HL-60 (cell line): Measurements from ENCODE around the gene HDAC1.

Source experiments
- DNase-seq, 2 experiments: peaks; one replicate each; pipeline ENCODE4 v3.0.0-alpha.2; 2010 to 2020; ENCODE audit warnings: low read depth in 1 of 2, low spot score in 1 of 2
- H3K27ac ChIP-seq: fragments of 250-450 bp; sonication (Bioruptor Pico); replicated peaks from 2 replicates; pipeline ENCODE4 v1.5.1; 2020; ENCODE audit warnings: mild to moderate bottlenecking, moderate library complexity
- H3K27me3 ChIP-seq: fragments of 250-450 bp; sonication (Bioruptor Pico); 2 replicates; pipeline ENCODE4 v1.5.1; 2021; ENCODE audit warnings: mild to moderate bottlenecking, moderate library complexity; ENCODE audit not compliant: insufficient read depth, poor library complexity, severe bottlenecking
- H3K4me3 ChIP-seq: replicated peaks from 2 replicates; pipeline ENCODE4 v1.5.1; 2011; ENCODE audit warnings: mild to moderate bottlenecking, control low read depth, low read length; ENCODE audit not compliant: insufficient read depth
- CTCF ChIP-seq: IDR thresholded peaks from one replicate; pipeline ENCODE4 v1.5.1; 2011; ENCODE audit warnings: low read length, control low read depth, inconsistent platforms; ENCODE audit not compliant: insufficient read depth
- GABPA ChIP-seq: IDR thresholded peaks from 2 replicates; pipeline ENCODE4 v1.6.1; 2012; ENCODE audit warnings: low read depth
- POLR2AphosphoS5 ChIP-seq: IDR thresholded peaks from 2 replicates; pipeline ENCODE4 v1.6.1; 2012; ENCODE audit warnings: low read depth
- REST ChIP-seq: IDR thresholded peaks from 2 replicates; pipeline ENCODE4 v1.6.1; 2012; ENCODE audit warnings: low read depth; ENCODE audit not compliant: insufficient replicate concordance
- SPI1 ChIP-seq: IDR thresholded peaks from 2 replicates; pipeline ENCODE4 v1.6.1; 2012; ENCODE audit warnings: low read depth, mild to moderate bottlenecking, borderline replicate concordance

The HDAC1 gene

GRCh38 chr1:32321712-32322291 lies 29.9 kb downstream of the HDAC1 start:
- H3K27ac ChIP-seq, result no peak overlapping the region
- TF ChIP-seq GABPA (no peak), CTCF (no peak), POLR2AphosphoS5 (no peak), SPI1 (no peak), REST (no peak)
- H3K4me3 ChIP-seq, result no peak overlapping the region
- no peaks in the 10 kb centered on the region for H3K27me3 ChIP-seq
- DNase-seq, result no peak

GRCh38 chr1:32327204-32327603 lies 35.3 kb downstream of the HDAC1 start:
- TF ChIP-seq CTCF, result no peak
- no peak for TF ChIP-seq REST
- TF ChIP-seq POLR2AphosphoS5, result no peak
- TF ChIP-seq GABPA, result no peak
- TF ChIP-seq SPI1, result no peak
- no peak overlapping the region for H3K27ac ChIP-seq
- no peak for DNase-seq
- no peak overlapping the region for H3K4me3 ChIP-seq
- no peaks in the 10 kb centered on the region for H3K27me3 ChIP-seq

GRCh38 chr1:32329931-32330466 lies 38.1 kb downstream of the HDAC1 start:
- Histone ChIP-seq H3K27ac (no peak overlapping the region), H3K4me3 (no peak overlapping the region), H3K27me3 (no peaks in the 10 kb centered on the region)
- no peak for DNase-seq
- TF ChIP-seq POLR2AphosphoS5, result no peak
- no peak for TF ChIP-seq GABPA

GRCh38 chr1:32330558-32331151 lies 38.8 kb downstream of the HDAC1 start:
- Histone ChIP-seq H3K27ac (no peak overlapping the region), H3K4me3 (no peak overlapping the region), H3K27me3 (no peaks in the 10 kb centered on the region)
- TF ChIP-seq POLR2AphosphoS5, result no peak
- TF ChIP-seq REST, result no peak
- TF ChIP-seq SPI1, result no peak
- TF ChIP-seq CTCF, result no peak
- TF ChIP-seq GABPA, result no peak
- DNase-seq, result no peak
